ENCODE data around the gene NTN1.

DNA sequence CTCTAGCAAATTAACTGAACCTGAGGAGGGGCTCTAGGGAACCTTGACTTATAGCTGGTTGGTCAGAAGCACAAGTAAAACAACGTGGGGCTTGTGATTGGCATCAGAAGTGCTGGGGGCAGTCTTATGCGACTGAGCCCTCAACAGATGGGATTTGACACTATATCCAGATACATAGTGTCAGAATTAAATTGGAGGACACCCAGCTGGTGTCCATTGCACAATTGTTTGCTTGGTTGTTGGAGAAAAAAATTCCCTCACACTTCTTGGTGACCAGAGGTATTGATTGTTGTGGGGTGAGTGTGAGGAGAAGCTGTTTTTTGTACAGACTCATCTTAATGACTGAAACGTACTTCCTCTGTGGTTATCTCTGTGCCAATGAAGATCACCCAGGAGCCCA lies 59.7 kb downstream of the NTN1 start:
- TF ChIP-seq, protein P1, sequence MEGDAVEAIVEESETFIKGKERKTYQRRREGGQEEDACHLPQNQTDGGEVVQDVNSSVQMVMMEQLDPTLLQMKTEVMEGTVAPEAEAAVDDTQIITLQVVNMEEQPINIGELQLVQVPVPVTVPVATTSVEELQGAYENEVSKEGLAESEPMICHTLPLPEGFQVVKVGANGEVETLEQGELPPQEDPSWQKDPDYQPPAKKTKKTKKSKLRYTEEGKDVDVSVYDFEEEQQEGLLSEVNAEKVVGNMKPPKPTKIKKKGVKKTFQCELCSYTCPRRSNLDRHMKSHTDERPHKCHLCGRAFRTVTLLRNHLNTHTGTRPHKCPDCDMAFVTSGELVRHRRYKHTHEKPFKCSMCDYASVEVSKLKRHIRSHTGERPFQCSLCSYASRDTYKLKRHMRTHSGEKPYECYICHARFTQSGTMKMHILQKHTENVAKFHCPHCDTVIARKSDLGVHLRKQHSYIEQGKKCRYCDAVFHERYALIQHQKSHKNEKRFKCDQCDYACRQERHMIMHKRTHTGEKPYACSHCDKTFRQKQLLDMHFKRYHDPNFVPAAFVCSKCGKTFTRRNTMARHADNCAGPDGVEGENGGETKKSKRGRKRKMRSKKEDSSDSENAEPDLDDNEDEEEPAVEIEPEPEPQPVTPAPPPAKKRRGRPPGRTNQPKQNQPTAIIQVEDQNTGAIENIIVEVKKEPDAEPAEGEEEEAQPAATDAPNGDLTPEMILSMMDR (IDR thresholded peaks at IDR 0.05; ENCODE audit: insufficient read depth, low read length, poor library complexity, severe bottlenecking) = no peak
- TF ChIP-seq EZH2phosphoT487 (conservative IDR thresholded peaks at IDR 0.05; ENCODE audit: low read length) = no peak

Measured in SU-DHL-6 (cell line).